Sciatic nerve (tissue), 2 donors: Measurements from ENCODE around the gene ATF5. TPM values are rescaled to one million over a fixed set of nuclear protein-coding genes. Genes with fewer than 3 reads are reported as not detected.
A peak's percentile ranks its signal among the peaks of the same experiment; 100 is the strongest.
"Not testable (repeated sequence)": the region's sequence is repeated elsewhere in the genome, so short reads cannot be mapped to it uniquely, and the experiment has no call there.

Experiments
- ATAC-seq: fragments of 200-7000 bp; cut with Tn5 transposase; one replicate; pipeline ENCODE4 v1.9.1; 2020; ENCODE audit warnings: mild to moderate bottlenecking, moderate library complexity
- DNase-seq: peaks from one replicate; pipeline ENCODE4 v3.0.0-alpha.2; 2020; ENCODE audit warnings: low spot score
- intact Hi-C: fragments of 100-400 bp; cut with DNase I; formaldehyde crosslinking; loops from one replicate; pipeline ENCODE4 v1.14.2; 2022
- total RNA-seq: library from RNA; stranded (reverse); fragmentation: NEBNext Ultra II Directional; extraction: Animal tissue kit (Norgen Biotek cat#: 25700); gene quantifications from one replicate; pipeline ENCODE4 v1.2.1, GENCODE V29; 2021
- donor health status: DM: no; HTN: no; CAD: no.
- donor health status: DM: no; HTN: no; CAD: no.

ATF5 gene
- total RNA-seq, 1 donor from 2014 or later: 26.0 TPM

DNA sequence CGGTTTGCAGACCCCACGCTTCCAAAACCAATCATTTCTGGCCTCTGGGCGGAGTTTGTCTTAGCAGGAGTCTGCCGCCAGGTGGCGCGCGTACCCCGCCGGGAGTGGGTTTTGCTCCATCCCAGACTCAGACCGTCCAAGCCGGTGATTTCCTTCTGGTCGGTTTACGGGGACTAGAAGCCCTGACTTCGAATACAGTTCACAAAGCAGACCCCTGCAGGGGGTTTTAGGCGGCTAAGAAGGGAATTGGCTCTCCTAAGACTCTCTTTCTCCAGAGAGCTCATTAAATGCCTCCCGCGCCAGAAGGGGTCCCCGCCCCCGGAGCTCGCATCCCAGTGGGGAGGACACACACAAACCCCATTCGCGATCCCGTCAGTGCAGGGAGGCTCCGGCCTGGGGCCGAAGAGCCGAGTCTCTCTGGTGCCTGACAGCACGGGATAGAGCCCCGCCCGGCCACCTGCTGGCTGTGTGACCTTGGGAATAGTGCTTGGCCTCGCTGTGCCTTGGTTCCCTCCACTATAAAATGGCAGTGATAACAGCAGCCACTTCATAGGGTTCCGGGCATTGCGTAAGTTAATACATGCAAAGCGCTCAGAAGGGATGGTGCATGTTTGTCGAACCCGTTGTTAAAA lies 8.9 kb downstream of the ATF5 start:
- ATAC-seq (peak; percentile 94), DNase-seq (peak; percentile 91)
- intact Hi-C loops: no loop called here

DNA sequence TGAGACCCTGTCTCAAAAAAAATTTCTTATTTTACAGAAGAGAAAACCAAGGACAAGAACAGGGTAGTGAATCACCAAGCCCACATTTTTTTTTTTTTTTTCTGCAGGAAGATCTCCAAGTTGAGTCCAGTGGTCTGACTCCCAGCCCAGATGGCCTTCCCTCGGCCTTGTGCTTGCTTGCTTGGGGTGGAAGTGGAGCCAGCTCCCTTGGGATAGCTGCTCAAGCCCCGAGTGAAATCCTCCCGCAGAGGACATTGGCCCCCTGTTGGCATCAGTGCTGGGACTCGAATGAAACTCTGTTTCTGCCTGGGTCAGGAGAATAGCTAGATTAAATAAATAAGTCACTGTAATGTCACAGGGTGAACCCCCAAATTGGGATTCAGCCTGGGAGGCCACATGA lies 9.7 kb downstream of the ATF5 start:
- peak; percentile 43 for DNase-seq
- intact Hi-C loops: no loop called here
- ATAC-seq: no peak

GRCh38 chr19:49939721-49940481 lies 10.9 kb downstream of the ATF5 start:
- ATAC-seq: no peak
- intact Hi-C loops: no loop called here
- DNase-seq: peak; percentile 45

DNA sequence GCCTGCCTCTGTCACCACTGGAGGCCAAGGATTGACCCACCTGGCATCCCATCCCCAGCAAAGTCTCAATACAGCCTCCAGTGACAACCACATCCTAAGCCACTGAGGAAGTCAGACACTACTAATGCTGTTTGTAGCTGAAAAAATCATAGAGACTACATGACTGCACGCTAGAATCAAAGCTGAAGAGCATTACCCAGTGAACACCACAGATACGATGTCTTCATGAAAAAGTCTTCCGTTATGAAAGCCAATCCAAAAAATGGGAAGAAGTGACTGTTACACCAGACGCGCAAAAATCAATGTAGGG lies 11.4 kb downstream of the ATF5 start:
- intact Hi-C loops: no loop called here
- DNase-seq (no peak), ATAC-seq (no peak)

DNA sequence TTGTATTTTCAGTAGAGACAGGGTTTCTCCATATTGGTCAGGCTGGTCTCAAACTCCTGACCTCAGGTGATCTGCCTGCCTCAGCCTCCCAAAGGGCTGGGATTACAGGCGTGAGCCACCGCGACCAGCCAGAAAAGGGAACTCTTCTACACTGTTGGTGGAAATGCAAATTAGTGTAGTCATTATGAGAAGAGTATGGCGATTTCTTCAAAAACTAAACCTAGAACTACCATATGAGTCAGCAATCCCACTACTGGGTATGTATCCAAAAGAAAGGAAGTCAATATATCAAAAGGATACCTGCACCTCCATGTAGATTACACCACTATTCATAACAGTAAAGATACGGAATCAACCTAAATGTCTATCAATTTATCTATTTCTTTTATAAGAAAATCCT lies 15.6 kb downstream of the ATF5 start:
- intact Hi-C loops, ATAC-seq, DNase-seq: not testable (repeated sequence)

DNA sequence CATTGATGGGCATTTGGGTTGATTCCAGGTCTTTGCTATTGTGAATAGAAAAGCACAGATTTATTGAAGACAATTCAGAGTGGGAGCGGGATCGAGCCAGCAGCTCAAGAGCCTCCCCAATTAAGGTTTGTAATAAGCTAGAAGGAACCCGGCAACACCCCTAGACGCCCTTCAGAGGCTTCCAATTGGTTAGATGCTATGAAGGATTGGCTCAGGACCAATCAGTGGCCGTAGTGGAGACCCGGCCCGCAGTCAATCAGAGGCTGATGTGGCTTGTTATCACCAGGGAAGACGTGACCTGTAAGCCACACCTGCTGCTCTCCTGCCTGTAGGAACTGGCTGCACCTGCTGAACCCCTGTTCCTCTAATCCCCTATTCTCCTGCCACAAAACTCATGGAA lies 17.4 kb downstream of the ATF5 start:
- intact Hi-C loops: no loop called here
- ATAC-seq (no peak), DNase-seq (no peak)

DNA sequence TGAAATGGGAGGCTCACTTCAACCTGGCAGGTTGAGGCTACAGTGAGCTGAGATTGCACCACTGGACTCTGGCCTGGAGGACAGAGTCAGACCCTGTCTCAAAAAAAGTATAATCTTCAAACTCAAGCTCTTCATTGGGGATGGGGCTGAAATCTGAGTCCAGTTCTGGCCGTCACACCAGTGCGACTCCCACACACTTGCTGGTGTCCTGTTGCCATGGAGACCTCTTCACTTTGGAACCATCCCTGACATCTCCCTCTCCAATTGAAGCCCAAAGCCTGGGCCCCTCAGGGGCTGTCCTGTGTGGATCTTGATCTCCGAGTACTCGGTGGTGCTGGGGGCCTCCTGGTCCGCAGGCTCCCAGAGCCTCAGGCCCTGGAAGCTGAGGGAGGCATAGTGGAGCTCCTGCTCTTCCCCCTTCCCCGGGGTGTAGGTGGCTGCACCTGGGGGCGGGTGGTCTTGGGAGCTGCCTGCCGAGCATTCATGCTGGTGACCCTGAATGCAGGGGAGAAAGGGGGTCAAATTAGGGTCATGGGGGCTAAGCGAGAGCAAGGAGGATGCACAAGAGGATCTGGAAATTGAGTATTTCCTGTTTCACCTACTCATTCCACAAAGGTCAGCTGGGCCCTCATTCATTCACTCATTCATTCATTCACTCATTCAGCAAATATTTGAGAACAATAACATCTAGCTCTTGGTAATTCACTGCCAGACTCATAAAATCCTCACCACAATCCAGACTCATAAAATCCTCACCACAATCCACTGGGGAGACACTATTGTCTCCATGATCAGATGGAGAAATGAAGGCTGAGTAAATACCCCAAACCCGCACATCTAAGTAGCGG lies 21.0 kb downstream of the ATF5 start:
- no peak for ATAC-seq
- intact Hi-C loops: no loop called here
- DNase-seq: no peak

- DNase-seq: no peak
- no peak for ATAC-seq
- intact Hi-C loops: no loop called here
Observed at GRCh38 chr19:49950590-49950948, 21.6 kb downstream of the ATF5 start.

DNA sequence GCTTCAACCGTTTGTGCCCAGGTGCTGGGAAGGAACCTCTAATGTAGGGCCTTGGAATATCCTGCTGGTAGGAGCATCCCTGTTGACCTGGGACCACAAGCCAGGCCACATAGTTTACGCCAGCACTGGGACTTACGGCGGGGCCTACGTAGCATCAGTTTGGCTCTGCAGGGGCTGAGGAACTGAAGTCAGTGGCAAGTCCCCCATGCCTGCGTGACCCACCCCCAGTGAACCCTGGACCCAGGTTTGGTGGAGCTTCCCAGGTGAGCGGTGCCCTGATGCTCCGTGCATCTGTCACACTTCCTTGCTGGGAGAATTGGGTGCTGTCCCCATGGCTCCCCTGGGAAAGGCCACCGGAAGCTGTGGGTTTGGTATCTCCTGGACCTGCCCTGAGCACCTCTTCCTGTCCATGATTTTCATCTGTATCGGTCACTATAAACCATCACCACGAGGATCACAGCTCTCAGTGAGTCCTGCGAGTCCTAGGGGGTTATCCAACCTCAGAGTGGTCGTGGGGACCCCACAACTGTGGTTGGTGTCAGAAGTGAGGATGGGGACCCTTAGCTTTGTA lies 22.0 kb downstream of the ATF5 start:
- no peak for ATAC-seq
- intact Hi-C loops: no loop called here
- DNase-seq: no peak

- ATAC-seq (no peak), DNase-seq (no peak)
- intact Hi-C loops: no loop called here
Observed at GRCh38 chr19:49951806-49952478, 22.9 kb downstream of the ATF5 start.

DNA sequence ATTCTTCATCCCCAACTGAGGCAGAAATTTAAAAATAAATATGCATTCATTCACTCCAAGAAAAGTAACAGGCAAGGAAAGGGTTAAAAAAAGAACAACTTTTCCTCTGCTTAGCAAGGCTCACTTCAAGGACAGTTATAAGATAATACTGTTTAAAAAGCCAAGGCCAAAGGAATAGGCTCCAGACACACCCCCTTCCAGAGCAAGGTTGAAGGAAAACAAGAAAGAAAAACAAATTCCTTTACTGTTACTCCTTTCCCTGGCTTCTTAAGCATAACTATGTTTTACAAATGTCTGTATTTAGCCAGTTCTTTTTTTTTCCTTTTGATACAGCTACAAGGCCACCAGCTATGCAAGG lies 23.5 kb downstream of the ATF5 start:
- intact Hi-C loops: no loop called here
- DNase-seq (no peak), ATAC-seq (no peak)

DNA sequence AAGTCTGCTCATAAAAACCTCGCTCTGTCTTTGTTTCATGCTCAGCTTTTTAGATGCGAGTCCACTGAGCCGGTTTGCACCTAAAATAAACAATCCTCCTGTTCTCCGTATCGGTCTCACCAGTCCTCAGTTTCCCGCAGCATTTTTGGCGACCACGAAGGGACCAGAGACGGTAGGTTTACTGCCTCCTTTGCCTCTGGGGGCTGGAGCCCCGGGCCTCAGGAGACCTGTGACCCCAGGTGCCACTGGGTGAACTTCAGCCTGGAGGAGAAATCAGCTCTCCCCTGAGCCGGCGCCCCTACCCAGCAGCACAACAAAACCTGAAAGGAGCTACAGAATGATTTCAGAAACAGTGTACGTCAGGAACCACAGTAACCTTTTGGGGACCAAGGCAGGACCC lies 23.9 kb downstream of the ATF5 start:
- DNase-seq (no peak), ATAC-seq (no peak)
- intact Hi-C loops: no loop called here

DNA sequence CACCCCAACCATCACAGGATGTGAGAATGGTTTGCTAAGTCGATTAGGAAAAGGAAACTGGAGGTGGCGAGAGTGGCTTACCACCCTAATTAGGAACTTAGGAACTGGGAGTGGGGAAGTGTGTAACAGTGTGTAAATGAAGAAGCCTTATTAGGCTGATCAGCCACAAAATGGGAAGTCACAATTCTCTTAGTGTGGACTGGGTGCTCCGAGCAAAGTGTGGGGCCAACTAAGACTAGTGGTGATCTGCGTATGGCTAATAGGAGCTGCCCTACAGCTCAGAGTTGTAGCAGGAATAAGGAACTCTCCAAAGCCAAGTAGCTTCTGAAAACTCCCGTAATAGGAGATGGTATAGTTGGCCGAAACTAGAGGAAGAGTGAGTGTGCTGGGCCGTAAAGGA lies 24.4 kb downstream of the ATF5 start:
- intact Hi-C loops: no loop called here
- ATAC-seq: peak; percentile 48
- DNase-seq: no peak

DNA sequence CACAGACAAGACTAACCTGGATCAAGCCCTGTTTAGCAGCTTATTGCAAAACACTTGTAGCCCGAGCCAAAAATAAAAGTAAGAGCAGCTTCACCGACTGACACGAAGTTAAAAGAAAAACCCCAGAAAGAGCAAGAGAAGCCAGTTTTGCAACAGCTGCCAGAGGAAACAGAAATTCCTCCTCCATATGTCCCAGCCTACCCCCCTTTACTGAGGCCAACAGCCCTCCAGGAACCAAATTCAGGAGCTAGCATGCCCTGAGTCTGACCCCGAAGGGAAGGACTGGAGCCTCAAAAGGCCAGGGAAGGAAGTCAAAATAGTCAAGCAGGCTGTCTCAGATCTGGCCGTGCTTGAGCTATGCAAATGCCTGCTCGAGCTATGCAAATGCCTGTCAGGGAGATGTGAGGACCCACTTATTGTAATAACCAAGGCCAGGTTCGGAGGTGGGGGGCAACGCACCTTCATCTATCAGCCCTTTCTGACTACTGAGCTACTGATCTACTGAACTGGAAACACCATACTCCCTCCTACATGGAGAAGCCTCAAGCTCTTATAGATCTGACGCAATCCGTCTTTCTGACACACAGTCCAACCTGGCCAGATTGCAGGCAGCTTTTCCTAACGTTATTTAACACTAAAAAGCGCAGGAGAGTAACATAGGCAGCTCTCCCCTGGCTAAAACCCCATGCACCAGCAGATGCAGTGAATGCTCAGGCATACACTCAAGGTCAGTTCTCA lies 25.3 kb downstream of the ATF5 start:
- DNase-seq (no peak), ATAC-seq (peak; percentile 48)
- intact Hi-C loops: no loop called here

DNA sequence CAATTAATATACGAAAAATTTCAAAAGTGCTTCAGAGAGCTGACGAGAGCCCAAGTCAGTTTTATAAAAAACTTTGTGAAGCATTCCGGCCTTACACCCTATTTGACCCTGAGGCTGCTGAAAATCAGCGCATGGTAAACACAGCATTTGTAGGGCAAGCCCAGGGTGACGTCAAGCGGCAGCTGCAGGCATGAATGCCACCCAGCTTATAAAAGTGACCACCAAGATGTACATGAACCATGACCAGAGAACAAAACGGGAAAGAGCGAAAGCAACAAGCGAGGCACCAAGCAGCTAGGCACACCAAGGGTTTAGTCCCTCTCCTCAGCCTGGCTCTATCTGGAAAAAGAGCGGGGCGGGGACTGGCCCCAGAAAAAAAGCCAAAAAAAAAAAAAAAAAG lies 25.9 kb downstream of the ATF5 start:
- intact Hi-C loops: no loop called here
- DNase-seq (no peak), ATAC-seq (peak; percentile 36)

DNA sequence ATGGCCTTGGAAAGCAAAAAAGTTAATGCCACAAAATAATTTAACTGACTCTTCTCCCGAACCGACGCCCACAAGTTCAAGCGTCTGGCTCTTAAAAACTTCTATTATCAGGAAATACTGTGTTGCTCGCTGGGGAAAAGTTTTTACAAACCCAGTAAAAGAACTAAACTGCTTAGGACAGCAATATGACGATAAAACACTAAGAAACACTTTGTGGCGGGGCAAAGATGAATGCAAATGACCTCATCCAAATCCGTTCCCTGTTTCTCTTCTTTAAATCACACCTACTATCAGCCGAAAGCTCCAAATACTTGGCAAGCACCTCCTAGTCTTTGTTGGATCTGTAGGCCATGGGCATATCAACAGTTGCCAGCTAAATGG lies 27.1 kb downstream of the ATF5 start:
- intact Hi-C loops: no loop called here
- ATAC-seq: no peak
- DNase-seq: no peak

DNA sequence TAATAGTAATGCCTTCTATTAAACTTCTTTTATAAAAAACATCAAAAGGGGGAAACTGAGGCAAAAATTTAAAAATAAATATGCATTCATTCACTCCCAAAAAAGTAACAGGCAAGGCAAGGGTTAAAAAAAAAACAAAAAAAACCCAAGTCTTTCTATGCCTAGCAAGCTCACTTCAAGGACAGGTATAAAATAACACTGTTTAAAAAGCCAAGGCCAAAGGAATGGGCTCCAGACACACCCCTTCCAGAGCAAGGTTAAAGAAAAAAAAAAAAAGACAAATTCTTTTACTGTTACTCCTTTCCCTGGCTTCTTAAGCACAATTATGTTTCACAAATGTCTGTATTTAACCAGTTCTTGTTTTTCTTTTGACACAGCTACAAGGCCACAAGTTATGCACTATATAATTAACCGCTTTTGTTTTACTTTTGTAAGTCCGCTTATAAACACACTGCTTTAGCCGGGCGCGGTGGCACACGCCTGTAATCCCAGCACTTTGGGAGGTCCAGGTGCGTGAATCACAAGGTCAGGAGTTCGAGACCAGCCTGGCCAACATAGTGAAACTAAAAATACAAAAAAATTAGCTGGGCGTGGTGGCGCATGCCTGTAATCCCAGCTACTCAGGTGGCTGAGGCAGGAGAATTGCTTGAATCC lies 28.4 kb downstream of the ATF5 start:
- no peak for ATAC-seq
- intact Hi-C loops: no loop called here
- no peak for DNase-seq

DNA sequence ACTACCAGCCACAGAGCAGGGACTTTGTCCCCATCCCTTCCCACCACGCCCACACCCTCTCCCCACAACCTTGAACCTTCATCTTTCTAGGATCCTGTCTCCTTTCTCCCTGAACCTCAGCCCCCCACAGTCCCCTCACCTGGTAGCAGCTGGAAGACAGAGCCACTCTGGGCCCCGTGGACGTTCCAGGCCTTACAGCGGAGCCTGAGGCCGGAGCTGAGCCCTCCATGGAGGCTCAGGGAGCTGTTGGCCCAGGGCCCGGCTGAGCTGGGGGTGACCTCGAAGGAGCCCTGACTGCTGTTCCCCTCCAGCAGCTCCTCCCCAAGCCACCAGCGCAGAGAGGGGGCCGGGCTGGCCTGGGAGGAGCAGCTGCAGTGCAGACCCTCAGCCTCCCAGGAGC lies 29.1 kb downstream of the ATF5 start:
- intact Hi-C loops, DNase-seq, ATAC-seq: not testable (repeated sequence)
